SH-SY5Y (cell line): ENCODE measurements around the gene BPIFB3.

Source experiments
- GATA2 ChIP-seq: IDR thresholded peaks from 2 replicates; pipeline ENCODE4 v1.6.1; 2011; ENCODE audit warnings: mild to moderate bottlenecking, low read depth, low read length
- GATA3 ChIP-seq: IDR thresholded peaks from 2 replicates; pipeline ENCODE4 v1.6.1; 2011; ENCODE audit warnings: low read depth, mild to moderate bottlenecking, low read length, moderate library complexity

GRCh38 chr20:33086052-33086722, 32.5 kb downstream of the BPIFB3 start:
- TF ChIP-seq GATA3: no peak
- TF ChIP-seq GATA2: no peak
